GM21619 (cell line): ENCODE data around the gene HSD17B8.

ENCODE experiments used
- ATAC-seq: cut with Tn5 transposase; IDR thresholded peaks from one replicate; pipeline ENCODE4 v1.9.1; 2021; ENCODE audit not compliant: unreplicated experiment

The HSD17B8 gene

DNA sequence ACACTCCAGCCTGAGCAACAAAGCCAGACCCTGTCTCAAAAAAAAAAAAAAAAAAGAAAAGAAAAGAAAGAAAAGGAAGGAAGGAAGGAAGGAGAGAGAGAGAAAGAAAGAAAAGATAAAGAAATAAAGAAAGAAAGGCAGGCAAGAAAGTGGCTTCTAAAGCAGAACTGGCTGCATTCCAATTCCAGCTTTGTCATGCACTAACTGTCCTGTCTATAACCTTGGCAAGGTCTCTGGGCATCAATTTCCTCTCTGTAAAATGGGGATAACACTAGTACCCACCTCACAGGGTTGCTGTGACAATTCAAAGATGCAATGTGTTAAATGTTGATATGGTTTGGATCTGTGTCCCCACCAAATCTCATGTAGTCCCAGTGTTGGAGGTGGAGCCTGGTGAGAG is 31.9 kb downstream of the HSD17B8 start:
- no peak for ATAC-seq

DNA sequence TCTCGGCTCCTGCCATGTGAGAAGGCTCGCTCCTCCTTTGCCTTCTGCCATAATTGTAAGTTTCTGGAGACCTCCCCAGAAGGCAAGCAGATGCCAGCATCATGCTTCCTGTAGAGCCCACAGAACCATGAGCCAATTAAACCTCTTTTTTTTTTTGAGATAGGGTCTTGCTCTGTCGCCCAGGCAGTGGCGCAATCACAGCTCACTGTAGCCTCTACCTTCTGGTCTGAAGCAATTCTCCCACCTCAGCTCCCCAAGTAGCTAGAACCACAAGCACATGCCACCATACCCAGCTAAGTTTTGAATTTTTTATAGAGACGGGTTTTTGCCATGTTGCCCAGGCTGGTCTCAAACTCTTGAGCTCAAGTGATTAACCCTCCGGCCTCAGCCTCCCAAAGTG is 32.4 kb downstream of the HSD17B8 start:
- ATAC-seq, result no peak

DNA sequence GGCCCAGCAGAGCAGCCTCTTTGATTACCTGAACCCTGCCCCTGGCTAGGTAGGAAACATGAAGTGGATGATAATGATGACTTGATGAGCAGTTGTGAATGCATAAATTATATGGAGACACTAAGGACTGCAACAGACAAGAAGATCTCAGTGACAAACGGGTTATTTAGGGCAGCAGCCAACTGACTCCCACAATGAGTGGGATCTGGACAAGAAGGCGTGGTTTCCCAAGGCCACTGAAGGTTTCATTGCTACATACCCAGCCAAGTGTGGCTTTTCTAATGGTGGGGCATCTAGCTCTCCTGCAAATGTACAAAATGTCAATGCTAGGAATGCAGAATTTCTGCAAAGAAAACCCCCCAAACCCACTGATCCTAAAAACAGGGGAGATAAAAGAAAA is 33.3 kb downstream of the HSD17B8 start:
- ATAC-seq, result no peak

DNA sequence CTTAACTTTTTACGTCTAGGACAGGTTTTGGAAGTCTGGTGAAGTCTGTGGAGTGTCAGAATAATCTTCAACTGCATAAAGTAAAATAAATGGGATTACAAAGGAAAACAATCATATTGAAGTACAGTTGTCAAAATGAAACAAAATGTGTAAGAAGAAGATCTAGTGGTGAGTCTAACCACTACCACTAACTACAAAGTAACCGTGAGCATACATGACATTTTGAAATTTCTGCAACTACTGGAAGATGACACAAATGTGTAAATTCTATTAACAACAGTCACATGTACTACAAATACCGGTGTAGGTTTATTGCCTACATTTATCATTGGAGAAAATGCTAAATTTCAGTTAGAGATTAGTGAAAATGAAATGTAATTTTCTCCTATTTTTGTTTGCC is 37.5 kb downstream of the HSD17B8 start:
- no peak for ATAC-seq

DNA sequence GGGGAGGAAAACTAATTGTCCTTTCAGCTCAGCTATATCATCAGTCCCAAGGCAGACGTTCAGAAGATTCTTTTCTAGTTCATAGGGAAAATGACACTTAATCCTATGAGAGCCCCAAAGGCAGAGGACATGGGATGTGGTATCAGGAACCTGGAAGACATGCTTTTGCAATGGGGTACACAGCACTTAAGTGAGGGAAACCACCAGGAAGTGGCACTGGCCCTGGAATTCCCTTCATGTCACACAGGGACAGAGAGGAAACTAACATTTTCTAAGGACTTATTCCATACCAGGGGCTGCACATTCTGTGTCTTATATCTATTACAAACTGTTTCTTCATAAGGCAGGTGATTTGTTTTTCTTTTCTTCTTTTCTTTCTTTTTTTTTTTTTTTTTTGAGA is 39.0 kb downstream of the HSD17B8 start:
- ATAC-seq, result no peak

DNA sequence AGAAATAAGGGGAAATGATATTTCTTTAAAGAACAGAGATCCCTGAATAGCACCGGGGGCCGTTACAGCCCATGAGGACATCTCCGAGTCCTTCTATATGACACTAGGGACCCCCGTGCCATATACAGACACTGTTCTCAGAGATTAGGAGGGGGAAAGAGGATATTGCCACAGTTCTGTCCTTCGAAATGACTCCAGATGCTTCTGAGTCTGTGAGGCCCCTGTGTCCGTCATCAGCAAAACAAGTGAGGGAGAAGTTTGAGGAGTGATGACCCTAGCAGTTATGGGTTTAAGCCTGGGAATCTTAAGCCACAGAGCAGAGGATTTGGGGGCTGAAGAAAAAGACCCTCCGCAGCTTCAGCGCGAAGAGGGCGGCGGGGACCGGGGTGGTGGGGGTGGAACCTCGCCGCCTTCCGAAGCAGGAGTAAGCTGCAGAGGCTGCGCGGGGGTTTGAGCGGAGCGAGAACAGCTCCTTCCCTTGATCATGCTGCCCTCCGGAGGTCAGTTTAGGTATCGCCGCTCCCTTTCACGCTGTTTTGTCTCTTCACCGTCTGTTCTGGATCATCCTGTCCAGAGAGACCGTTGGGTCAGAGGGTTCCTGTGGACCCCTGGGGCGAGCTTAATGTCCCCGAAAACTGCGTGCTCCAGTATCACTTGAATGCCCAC is 43.7 kb downstream of the HSD17B8 start:
- ATAC-seq, result peak; percentile 32

DNA sequence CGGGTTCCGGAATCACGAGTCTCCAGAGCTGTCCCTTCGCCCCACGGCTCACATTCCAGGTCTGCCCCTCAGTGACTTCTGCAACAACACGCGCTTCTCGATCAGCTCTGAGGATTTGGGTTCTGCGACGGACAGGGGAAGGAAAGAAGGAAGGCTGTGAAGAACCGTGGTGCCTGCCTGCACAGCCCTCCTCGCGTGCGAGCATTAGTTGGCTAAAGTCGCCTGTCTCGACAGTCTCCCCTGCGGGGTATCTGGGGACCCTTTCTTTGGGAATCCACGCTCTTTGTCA is 44.1 kb downstream of the HSD17B8 start:
- no peak for ATAC-seq

DNA sequence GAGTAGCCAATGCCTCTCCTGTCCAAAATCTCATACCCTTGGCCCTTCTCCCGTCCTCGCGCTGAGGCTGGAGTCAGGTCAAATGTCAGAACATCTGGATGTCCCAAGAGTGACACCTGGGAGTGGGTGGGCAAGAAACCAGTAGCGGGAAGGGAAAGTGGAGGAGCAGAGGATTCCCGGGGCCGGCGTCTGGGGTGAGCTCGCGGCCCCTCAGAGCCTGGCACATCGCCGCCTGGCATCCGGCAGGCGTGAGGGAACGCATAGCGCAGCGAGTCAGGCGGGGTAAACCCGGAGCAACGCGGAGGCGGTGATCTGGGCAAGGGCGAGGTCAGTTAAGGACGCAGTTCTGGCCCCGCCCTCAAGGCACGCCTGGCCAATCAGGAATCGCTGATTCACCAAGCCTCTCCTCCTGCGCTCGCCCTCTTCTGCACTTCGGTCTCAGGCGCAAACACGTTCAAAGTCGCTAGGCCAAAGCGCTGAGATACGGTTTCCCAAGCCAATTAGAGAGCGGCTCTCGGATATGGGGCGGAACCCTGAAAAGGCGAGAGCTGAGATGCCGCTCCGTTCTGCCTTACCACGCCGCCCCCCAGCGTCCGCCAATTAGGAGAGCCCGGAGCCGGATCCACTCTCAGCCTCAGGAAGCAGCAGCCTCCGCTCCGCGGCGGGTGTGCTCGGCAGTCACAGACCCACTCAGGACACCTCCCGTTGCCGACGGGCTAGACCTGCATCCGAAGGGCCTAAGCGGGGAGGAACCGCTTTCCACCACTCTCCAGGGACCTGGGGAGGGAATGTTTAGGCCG is 44.7 kb downstream of the HSD17B8 start:
- ATAC-seq, result peak; percentile 82

DNA sequence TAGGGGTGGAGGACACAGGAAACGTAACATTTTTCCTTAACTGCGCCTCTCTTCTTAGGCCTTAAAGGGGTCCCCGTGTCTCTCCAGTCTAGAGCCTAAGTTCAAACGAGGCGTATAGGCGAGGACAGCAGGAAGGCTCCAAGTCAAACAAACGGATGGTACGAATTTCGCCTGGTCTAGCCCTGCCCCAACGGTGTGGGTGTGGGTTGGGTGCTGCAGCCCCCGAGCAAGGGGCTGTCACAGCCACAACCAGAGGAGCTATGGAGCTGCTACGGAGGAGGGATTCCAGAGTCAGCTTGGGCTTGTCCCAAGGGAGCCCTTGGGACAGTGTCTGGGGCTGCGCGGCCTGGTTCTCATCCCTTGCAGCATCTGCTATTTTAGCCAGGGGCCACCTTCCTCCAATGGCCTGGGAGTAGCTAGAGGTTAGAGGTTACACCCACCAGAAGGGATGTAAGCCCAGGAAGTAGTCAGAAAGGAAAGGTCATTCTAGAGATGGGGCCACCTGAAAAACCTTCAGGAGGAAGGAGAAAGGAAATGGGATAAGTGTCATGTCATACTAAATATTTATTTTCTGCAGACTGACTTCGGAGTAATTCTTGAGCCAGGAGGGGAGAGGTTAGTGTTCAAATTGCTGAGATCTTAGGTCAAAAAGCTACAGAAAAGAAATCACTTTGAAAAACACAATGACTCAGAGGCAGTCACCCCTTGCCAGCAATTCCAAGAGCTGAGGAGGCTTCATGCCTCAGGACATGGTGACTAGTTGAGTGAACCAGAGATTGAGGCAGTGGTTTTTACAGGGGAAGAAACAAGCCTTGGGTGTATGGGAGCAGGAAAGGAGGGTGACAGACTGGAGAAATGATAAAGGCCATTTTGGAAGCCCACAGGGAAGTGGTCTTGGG is 45.5 kb downstream of the HSD17B8 start:
- ATAC-seq, result no peak

DNA sequence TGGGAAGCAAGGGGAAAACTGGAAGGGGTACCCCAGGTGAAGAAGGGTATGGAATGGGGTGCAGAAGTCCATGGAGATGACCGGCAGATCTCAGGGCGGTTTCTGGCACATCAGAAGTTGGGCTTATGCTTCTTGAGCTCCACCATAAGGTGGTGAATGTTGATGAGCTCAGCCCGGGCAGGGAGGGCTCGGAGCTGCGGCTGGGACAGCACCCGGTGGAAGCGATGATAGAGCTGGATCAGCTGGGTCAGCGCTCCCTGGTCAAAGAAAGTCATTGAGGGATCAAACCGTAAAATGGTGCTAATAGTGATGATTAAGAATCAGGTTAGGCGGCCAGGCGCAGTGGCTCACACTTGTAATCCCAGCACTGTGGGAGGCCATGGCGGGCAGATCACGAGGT is 46.3 kb downstream of the HSD17B8 start:
- ATAC-seq, result no peak

DNA sequence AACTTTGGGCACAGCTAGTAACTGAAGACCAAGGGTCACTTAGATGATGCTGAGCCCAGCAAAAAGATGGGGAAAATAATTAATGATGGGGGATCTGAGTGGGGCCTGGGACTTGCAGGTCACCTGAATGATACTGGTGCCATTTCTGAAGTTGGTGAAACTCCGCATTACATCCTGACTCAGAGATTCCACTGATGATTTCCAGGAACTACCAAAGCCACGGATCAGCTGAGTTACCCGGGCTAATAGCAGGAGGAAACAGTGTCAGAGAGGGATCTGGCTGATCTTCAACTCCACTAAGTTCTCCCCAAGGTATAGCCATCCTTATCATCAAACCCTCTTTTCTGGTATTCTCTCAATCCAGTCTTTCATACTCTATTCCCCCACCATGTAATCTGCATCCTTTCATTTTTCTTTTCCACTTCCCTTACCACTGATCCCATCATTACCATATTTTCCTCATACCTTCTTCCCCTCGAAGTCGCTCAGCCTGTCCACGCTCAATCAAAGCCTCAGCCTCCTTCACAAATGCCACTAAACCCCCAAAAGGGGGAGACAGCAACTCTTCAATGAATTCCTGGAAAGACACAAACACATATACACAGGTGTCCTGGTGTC is 47.0 kb downstream of the HSD17B8 start:
- ATAC-seq, result no peak

DNA sequence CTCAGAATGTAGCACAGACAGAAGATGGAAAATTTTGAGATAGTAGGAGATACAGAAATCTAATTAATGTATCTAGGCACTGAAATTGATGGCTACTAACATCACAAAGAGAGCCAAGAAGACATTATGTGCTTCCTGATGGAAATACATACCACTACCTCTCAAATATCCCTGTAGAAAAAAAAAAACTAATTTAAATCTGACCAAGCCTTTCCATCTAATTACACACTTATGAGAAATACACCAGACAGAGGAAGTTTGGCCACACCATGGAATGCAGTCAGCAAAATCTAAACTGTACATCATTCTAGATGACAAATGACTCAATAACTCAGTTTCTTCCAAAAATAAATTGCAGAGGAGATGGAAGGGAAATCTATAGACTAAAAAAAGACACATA is 48.3 kb downstream of the HSD17B8 start:
- no peak for ATAC-seq

DNA sequence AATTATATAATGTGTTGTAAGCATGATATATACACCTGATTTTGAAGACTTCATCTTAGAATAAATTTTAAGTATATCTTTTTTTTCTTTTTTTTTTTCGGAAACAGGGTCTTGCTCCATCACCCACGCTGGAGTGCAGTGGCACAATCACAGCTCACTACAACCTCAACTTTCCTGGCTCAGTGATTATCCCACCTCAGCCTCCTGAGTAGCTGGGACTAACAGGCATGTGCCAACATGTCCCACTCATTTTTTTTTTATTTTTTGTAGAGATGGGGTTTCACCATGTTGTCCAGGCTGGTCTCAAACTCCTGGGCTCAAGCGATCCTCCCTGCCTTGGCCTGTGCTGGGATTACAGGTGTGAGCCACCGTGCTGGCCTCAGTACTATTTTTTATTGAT is 50.1 kb downstream of the HSD17B8 start:
- ATAC-seq, result no peak
